DMS53 treated with DMSO at 0.1 percent for 48 hours (cell line): ENCODE measurements around the gene PRDM5.

Experiments
- DNase-seq: peaks from one replicate; lab custom pipeline; 2025; ENCODE audit not compliant: unreplicated experiment; lab: John Stamatoyannopoulos, UW

PRDM5 gene

DNA sequence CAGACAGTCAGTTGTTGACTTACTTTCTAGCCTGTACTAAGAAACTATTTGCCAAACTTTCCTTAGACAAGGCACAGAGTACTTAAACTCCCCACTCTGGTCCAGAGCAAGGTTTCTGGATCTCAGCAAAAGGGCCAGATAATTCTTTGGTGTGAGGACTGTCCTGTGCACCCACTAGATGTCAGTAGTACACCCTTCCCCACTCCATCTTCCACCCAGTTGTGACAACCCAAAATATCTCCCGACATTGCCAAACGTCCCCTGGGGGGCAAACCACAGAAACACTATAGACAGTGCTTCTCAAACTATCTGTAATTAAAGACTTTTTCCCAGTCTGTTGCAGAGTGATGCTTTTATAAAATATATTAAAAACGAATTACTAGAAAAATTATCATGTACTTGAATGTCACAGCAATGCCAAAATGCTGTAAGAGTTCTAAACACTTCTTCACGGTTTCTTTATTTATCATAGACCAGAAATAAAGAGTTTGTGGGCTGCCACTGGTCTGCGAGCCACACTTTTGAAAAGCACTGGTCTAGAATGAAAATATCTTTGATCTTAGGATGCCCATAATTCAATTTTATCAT, 203.5 kb downstream of the PRDM5 start:
- DNase-seq = peak; percentile 24

- DNase-seq = no peak
These were observed 206.2 kb downstream of the PRDM5 start for GRCh38 chr4:120716346-120716745.

DNA sequence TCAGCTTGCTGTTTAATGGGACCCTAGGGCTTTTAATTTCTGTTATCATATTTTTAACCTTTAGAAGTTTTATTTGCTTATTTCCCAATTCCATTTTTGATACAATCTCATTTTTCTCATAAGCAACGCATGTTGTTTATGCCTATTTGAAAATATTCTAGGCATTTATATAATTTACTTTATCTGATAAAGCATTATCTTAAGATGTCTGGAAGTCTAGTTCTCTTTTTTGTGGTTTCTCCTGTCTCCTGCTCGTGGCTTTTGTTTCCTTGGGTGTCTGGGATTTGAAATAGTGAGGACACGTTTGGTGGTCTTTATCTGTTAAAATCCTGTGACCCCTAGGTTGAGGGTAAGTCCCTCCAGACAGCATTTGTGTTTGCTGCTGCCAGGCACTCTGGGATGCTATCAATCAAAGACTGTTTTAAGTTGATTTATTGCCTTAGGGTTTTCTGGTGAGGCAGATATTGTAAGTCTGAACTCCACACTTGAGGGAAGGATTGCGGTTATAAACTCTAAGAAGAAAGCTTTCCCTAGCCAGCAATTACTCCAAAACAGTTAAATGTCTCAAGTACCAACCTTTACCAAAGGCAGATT, 208.0 kb downstream of the PRDM5 start:
- no peak for DNase-seq

DNA sequence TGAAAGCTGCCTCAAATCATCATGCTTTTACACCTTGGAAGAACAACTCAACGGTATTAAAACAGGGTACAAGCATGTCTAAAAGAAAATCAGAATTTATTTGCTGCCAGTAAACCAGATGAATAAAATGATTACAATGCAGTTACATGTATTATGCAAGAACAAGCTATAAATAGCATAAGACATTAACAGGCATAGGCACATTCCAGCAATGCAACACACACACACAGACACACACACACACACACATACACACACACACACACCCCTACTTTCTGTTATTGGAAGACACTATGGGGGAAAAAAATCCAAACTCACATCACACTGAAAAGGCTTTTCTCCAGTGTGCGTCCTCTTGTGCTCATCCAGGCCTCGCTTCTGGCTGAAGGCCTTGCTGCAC, 212.5 kb downstream of the PRDM5 start:
- no peak for DNase-seq

- DNase-seq = no peak
These were observed 218.0 kb downstream of the PRDM5 start for GRCh38 chr4:120704538-120704937.

- no peak for DNase-seq
These were observed 218.6 kb downstream of the PRDM5 start for GRCh38 chr4:120703908-120704307.

- DNase-seq = no peak
These were observed 223.2 kb downstream of the PRDM5 start for GRCh38 chr4:120699354-120699753.

GRCh38 chr4:120694973-120695372, 227.6 kb downstream of the PRDM5 start:
- no peak for DNase-seq

DNA sequence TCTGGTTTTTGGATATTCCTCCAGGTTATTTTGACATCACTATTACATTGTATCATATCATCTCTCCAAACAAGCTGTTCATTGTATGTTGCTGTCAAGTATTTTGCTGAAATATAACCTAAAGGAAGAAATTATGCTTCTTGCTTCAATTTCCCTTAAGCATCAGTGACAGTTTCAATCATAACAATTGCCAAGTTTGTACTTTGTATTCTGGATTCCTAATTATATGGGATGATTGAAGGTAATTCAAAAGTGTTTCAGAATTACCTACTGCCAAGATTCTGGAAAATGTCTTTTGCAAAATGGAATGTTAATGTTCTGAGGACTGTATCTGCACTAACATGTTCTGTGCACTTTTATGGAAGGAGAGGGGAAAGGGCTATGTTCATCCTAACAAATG, 228.7 kb downstream of the PRDM5 start:
- no peak for DNase-seq

GRCh38 chr4:120692964-120693363, 229.6 kb downstream of the PRDM5 start:
- DNase-seq = peak; percentile 15

DNA sequence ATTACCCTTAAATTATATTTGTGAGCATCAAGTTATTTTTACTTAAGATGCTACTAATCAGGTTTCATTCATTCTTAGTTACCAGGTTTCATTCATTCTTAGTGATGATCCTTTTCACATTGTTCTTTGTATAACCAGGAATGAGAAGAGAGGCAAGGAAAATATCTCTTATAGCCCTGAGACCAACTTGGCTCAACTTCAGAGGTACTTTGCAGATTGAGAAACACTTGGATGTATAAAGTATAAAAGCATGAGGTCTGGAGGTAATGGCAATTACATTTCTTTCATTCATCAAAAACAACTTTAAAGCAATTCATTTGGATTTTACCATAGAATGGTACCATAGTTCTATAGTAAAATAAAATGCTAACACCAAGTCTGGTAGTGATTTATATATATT, 231.0 kb downstream of the PRDM5 start:
- DNase-seq = no peak

DNA sequence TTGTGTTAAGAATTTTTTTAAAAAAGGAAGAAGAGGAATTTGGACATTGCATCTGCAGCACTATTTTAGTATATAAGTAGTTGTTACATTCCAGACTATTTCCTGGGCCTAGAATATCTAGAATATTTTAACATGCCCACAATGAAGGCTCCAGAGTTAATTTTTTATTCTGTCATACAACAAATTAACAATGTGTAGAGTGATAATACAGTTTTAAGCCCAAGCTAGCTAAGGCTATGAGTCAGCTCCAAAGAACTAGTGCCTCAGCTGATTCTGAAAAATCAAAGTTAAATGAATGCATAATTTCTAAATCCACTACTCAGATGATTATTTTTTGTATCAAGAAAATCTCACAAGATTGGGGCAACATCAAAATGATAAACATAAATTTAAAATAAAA, 231.4 kb downstream of the PRDM5 start:
- DNase-seq = no peak

DNA sequence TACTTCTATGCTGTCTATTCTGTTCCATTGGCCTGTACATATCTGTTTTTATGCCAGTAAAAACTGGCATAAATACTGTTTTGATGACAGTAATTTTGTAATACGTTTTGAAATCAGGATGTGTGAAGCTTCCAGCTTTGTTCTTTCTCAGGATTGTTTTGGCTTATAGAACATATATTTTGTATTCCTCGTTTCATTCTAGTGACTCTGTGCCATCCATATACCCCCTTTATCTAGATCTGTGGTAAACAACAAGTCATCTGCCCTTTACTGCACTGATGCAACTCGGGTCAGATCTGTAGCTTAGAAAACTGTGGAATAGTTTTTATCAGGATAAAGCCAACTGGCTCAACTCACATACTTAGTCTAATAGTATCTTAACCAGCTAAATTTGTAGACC, 233.7 kb downstream of the PRDM5 start:
- DNase-seq = no peak

GRCh38 chr4:120685756-120686278, 236.7 kb downstream of the PRDM5 start:
- no peak for DNase-seq

DNA sequence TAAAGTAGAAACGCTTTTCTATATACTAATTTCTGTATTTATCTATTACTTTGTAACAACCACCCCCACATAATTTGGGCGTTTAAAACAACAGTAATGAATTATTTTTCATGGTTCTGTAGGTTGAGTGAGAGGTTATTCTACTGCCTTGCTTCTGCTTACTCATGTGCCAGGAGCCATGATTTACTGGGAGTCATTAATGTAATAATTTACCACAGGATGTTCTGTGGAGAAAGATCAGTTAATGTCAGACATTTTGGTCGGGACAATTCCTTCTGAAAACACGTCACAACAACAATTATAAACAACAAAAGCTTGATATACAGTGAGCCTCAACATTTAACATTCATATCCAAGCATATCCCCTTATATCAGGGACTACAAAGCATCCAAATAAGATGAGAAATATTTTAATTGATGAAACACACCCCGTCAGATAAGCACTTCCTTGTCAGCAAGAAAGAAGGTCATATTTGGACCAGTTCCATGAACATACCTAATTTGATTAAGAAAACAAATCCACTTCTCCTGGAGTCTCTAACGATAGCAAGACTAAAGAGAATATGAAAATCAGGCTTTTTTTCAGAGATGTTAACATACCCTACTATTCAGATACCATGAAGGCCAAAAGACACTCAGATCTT, 238.5 kb downstream of the PRDM5 start:
- no peak for DNase-seq

DNA sequence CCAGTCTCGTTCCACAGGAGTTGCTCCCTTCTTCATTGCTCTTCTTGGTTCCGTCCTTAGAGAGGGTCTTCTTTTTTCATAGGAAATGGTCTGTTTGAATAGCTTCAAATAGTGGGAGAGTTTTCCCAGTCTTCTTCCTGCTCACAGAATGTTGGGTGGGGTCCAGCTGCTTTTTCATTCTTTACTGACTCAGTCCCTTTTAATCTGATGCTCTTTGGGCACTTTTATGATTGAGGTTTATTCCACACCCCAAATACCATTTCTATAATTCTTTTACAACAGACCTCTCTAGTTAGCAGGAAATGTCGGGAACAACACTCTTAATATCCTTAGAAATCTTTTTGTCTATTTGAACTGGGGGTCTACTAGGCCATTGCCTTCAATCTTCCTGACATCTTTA, 239.5 kb downstream of the PRDM5 start:
- no peak for DNase-seq

DNA sequence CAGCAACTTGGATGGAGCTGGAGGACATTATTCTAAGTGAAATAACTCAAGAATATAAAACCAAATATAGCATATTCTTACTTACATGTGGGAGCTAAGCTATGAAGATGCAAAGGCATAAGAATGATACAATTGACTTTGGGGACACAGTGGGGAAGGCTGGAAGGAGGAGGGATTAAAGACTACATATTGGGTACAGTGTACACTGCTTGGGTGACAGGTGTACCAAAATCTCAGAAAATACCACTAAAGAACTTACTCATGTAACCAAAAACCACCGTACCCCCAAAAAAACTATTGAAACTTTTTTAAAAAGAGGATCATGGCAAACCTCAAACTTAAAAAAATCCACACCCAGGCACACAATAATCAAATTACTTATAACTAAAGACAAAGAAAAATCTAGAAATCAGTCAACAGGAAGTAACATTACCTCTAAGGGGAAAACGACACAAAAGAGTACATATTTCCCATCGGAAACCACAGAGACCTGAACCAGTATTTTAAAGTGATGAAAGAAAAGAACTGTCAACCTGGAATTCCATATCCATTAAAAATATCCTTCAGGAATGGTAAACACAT, 241.8 kb downstream of the PRDM5 start:
- no peak for DNase-seq

DNA sequence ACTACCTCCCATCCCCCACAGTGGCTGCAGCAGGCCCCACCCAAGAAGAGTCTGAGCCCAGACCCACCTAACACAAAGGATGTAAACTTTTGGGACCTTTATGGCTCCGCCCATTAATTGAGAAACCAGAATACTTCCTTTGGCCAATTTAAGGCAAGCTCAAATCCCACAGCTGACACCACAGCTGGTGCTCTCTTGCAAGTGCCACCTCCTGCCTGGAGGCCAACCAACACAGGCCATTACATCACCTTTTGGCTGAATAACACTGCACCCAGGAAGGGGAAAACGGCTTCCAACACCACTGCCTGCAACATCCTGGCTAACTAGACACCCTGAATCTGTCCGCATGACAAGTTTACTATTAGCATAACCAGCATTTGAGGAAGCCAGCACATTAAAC, 248.8 kb downstream of the PRDM5 start:
- no peak for DNase-seq

- DNase-seq = no peak
These were observed 249.9 kb downstream of the PRDM5 start for GRCh38 chr4:120672558-120673147.

- DNase-seq = no peak
These were observed 250.4 kb downstream of the PRDM5 start for GRCh38 chr4:120672076-120672475.

GRCh38 chr4:120671538-120671937, 251.0 kb downstream of the PRDM5 start:
- no peak for DNase-seq

- DNase-seq = no peak
These were observed 255.4 kb downstream of the PRDM5 start for GRCh38 chr4:120667102-120667501.
